Natural killer cell treated with Interleukin-12 subunit alpha and Interleukin-12 subunit beta and Interleukin-15 and Interleukin-18, amount 100 ng/mL, for 72 hours (primary cell): ENCODE data around the gene ZFYVE26. TPM values are rescaled to one million over a fixed set of nuclear protein-coding genes. Genes with fewer than 3 reads are reported as not detected.
A peak's percentile ranks its signal among the peaks of the same experiment; 100 is the strongest.

ENCODE experiments used
- ATAC-seq, 2 donors: fragments of 150-1000 bp; cut with Tn5 transposase in 1 of 2; sonication (Bioruptor Pico), chemical (Tn5 transposase) in 1 of 2; 2 replicates each; pipeline ENCODE4 v1.10.0; 2021
- DNase-seq: peaks from one replicate; pipeline ENCODE4 v3.0.0; 2022; ENCODE audit warnings: low spot score
- H3K27ac Mint-ChIP-seq, 2 donors: 1 replicate in 1 of 2; 2 replicates in 1 of 2; pipeline ENCODE4 v1.8.0; 2022; ENCODE audit warnings: mixed read lengths in 2 of 2, mild to moderate bottlenecking in 1 of 2, moderate library complexity in 1 of 2
- H3K27me3 Mint-ChIP-seq, 2 donors: 1 replicate in 1 of 2; 2 replicates in 1 of 2; pipeline ENCODE4 v1.8.0; 2022; ENCODE audit warnings: mixed read lengths in 2 of 2
- H3K36me3 Mint-ChIP-seq: one replicate; pipeline ENCODE4 v1.8.0; 2022; ENCODE audit warnings: mixed read lengths
- H3K4me1 Mint-ChIP-seq, 2 donors: 1 replicate in 1 of 2; 2 replicates in 1 of 2; pipeline ENCODE4 v1.8.0; 2022; ENCODE audit warnings: low read depth in 2 of 2, mixed read lengths in 2 of 2, mild to moderate bottlenecking in 1 of 2
- H3K4me3 Mint-ChIP-seq: one replicate; pipeline ENCODE4 v1.8.0; 2022; ENCODE audit warnings: mixed read lengths
- H3K9me3 Mint-ChIP-seq: 2 replicates; pipeline ENCODE4 v1.8.0; 2022; ENCODE audit warnings: mixed read lengths
- total RNA-seq, 2 donors: library from RNA; stranded (reverse); gene quantifications; one replicate each; pipeline ENCODE4 v1.2.3, GENCODE V29; 2022

The ZFYVE26 gene
- total RNA-seq, 2 donors from 2014 or later, result 25.4 to 38.0 TPM

- H3K36me3 Mint-ChIP-seq, result no peaks in the 10 kb centered on the region
- H3K9me3 Mint-ChIP-seq, result no peaks in the 10 kb centered on the region
- H3K4me1 Mint-ChIP-seq, result peaks cover 11 to 15% of the 10 kb centered on the region in 2 donors
- DNase-seq (no peak), ATAC-seq (no peak)
- no peaks in the 10 kb centered on the region for H3K27me3 Mint-ChIP-seq
- H3K27ac Mint-ChIP-seq, result no peak overlapping the region
- H3K4me3 Mint-ChIP-seq, result no peak overlapping the region
Measured at GRCh38 chr14:67698179-67698578, 118.2 kb downstream of the ZFYVE26 start.

GRCh38 chr14:67697006-67697405 lies 119.4 kb downstream of the ZFYVE26 start:
- peak overlapping the region in 1 of 2 donors; percentile 98 for H3K27ac Mint-ChIP-seq
- ATAC-seq (no peak), DNase-seq (no peak)
- H3K27me3 Mint-ChIP-seq, result no peaks in the 10 kb centered on the region
- no peak overlapping the region for H3K4me3 Mint-ChIP-seq
- H3K36me3 Mint-ChIP-seq, result peaks cover 4% of the 10 kb centered on the region
- peaks cover 15 to 16% of the 10 kb centered on the region in 2 donors for H3K4me1 Mint-ChIP-seq
- no peaks in the 10 kb centered on the region for H3K9me3 Mint-ChIP-seq

Other genes with a start within 250 kb of the ZFYVE26 start
- gene PIGH, start 216.3 kb downstream of the ZFYVE26 start, total RNA-seq, result 10 to 100 TPM; 30.1 to 37.4 TPM
- gene ARG2, start 196.7 kb downstream of the ZFYVE26 start, total RNA-seq, result 1 to 10 TPM; 4.3 to 8.0 TPM
- gene VTI1B, start 142.0 kb downstream of the ZFYVE26 start, total RNA-seq, result 10 to 100 TPM; 73.5 to 76.6 TPM
- gene RDH11, start 120.8 kb downstream of the ZFYVE26 start, total RNA-seq, result 10 to 100 TPM; 47.0 to 57.3 TPM
- gene RDH12, start 114.7 kb downstream of the ZFYVE26 start, total RNA-seq, result not detected
- gene RAD51B, start 3.2 kb upstream of the ZFYVE26 start, total RNA-seq, result 10 to 100 TPM; 31.1 to 67.3 TPM